MM.1S (cell line): ENCODE data around the gene ATP5F1C.

Experiments used
- DNase-seq: peaks from one replicate; pipeline ENCODE4 v3.0.0-alpha.2; 2015
- H2AFZ ChIP-seq: fragments of 300-600 bp; sonication (generic); 2 replicates; pipeline ENCODE4 v1.6.0; 2016; ENCODE audit warnings: antibody characterized with exemption, low read length
- H3F3A ChIP-seq: fragments of 300-600 bp; sonication (generic); 2 replicates; pipeline ENCODE4 v1.6.1; 2016; ENCODE audit warnings: mild to moderate bottlenecking, antibody characterized with exemption, low read length, moderate library complexity, mixed read lengths; ENCODE audit not compliant: insufficient read depth
- H3K27ac ChIP-seq: fragments of 300-600 bp; sonication (generic); 2 replicates; pipeline ENCODE4 v1.5.1; 2016; ENCODE audit warnings: mild to moderate bottlenecking, low read length
- H3K27me3 ChIP-seq: fragments of 300-600 bp; sonication (generic); replicated peaks from 2 replicates; pipeline ENCODE4 v1.6.0; 2016; ENCODE audit warnings: low read length; ENCODE audit not compliant: insufficient read depth
- H3K36me3 ChIP-seq: fragments of 300-600 bp; sonication (generic); replicated peaks from 2 replicates; pipeline ENCODE4 v1.6.1; 2016; ENCODE audit warnings: mild to moderate bottlenecking, low read length, mixed read lengths; ENCODE audit not compliant: insufficient read depth
- H3K4me1 ChIP-seq: fragments of 300-600 bp; sonication (generic); 2 replicates; pipeline ENCODE4 v1.6.1; 2016; ENCODE audit warnings: low read length, mixed read lengths
- H3K4me2 ChIP-seq: fragments of 300-600 bp; sonication (generic); 2 replicates; pipeline ENCODE4 v1.6.0; 2016; ENCODE audit warnings: low read depth, low read length
- H3K4me3 ChIP-seq: fragments of 300-600 bp; sonication (generic); 2 replicates; pipeline ENCODE4 v1.5.1; 2016; ENCODE audit warnings: low read length, mixed read lengths
- H3K79me2 ChIP-seq: fragments of 300-600 bp; sonication (generic); 2 replicates; pipeline ENCODE4 v1.6.1; 2016; ENCODE audit warnings: mixed run types, low read length, mixed read lengths
- H3K9ac ChIP-seq: fragments of 300-600 bp; sonication (generic); 2 replicates; pipeline ENCODE4 v1.6.1; 2016; ENCODE audit warnings: low read length, mixed read lengths
- H3K9me2 ChIP-seq: fragments of 300-600 bp; sonication (generic); replicated peaks from 2 replicates; pipeline ENCODE4 v1.6.1; 2016; ENCODE audit warnings: mild to moderate bottlenecking, low read length, mixed read lengths; ENCODE audit not compliant: insufficient read depth
- H3K9me3 ChIP-seq: fragments of 300-600 bp; sonication (generic); replicated peaks from 2 replicates; pipeline ENCODE4 v1.6.1; 2016; ENCODE audit warnings: mild to moderate bottlenecking, low read length, mixed read lengths; ENCODE audit not compliant: insufficient read depth
- H4K20me1 ChIP-seq: fragments of 300-600 bp; sonication (generic); 2 replicates; pipeline ENCODE4 v1.6.1; 2016; ENCODE audit warnings: mild to moderate bottlenecking, low read length, moderate library complexity, mixed read lengths; ENCODE audit not compliant: insufficient read depth
- CTCF ChIP-seq: fragments of 300-600 bp; sonication (generic); IDR thresholded peaks from 2 replicates; pipeline ENCODE4 v1.5.1; 2016; ENCODE audit warnings: antibody characterized with exemption, low read length, mixed read lengths
- EZH2 ChIP-seq: fragments of 300-600 bp; sonication (generic); optimal IDR thresholded peaks from 2 replicates; pipeline ENCODE3; 2017; ENCODE audit warnings: low read depth, mild to moderate bottlenecking, antibody characterized with exemption, low read length, mixed read lengths
- EZH2phosphoT487 ChIP-seq: fragments of 300-600 bp; sonication (generic); IDR thresholded peaks from 2 replicates; pipeline ENCODE4 v1.6.1; 2018; ENCODE audit warnings: antibody characterized with exemption, low read length

Gene ATP5F1C

DNA sequence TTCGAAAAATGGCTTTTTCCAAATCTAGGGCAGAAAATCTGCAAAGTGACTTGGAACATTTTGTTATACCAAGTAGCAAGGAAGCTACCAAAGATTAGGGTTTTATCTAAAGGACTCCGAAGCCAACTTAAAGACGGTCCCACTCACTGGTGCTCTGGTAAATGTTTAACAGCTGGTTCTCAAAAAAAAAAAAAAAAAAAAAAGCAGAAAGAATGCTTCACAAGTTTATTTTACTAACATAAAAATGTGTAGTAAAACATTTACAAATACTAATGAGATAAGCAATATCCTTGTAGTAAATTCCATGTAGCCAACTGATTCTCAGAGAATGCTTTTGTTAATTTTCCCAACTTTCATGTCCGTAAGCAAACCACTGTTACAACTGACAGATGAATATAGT, 68.7 kb downstream of the ATP5F1C start:
- H3K27me3 ChIP-seq: no peaks in the 10 kb centered on the region
- H3K79me2 ChIP-seq: peaks cover 16% of the 10 kb centered on the region; the same call in 1 of the 2 replicates
- H3K27ac ChIP-seq: no peak overlapping the region
- no peaks in the 10 kb centered on the region for H3K36me3 ChIP-seq
- H4K20me1 ChIP-seq: no peaks in the 10 kb centered on the region
- no peaks in the 10 kb centered on the region for H3K9me3 ChIP-seq
- no peak for DNase-seq
- no peak overlapping the region for H3K4me3 ChIP-seq
- H3F3A ChIP-seq: no peaks in the 10 kb centered on the region
- no peaks in the 10 kb centered on the region for H3K4me1 ChIP-seq
- no peak overlapping the region for H3K4me2 ChIP-seq
- no peaks in the 10 kb centered on the region for H3K9me2 ChIP-seq
- no peak overlapping the region for H3K9ac ChIP-seq
- H2AFZ ChIP-seq: no peak overlapping the region
- TF ChIP-seq CTCF (no peak), EZH2phosphoT487 (no peak), EZH2 (no peak)

DNA sequence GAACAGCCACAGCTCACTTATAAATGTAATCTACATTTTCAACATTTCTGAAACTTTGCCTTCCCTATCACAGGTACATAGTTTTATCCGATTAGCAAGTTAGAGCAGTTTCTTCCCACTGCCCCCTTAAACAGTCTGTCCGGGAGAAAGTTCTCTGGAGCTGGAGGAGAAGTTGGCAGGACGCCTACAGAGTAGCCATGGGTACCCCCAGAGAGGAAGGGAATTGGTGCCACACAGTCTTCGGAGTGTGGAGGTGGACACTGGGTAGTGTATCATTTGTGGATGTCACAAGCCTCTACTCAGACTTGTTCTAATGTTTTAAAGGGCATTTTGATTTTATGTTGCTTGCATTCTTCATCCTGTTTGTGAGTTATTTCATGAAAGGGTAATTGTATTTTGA, 69.3 kb downstream of the ATP5F1C start:
- TF ChIP-seq EZH2 (no peak), EZH2phosphoT487 (no peak), CTCF (no peak)
- DNase-seq: no peak

More for the DNA sequence above, 69.3 kb downstream of the ATP5F1C start:
- Histone ChIP-seq H3K36me3 (no peaks in the 10 kb centered on the region), H3K27ac (no peak overlapping the region), H3K4me1 (no peaks in the 10 kb centered on the region), H3K9me3 (no peaks in the 10 kb centered on the region), H4K20me1 (no peaks in the 10 kb centered on the region), H3F3A (no peaks in the 10 kb centered on the region), H3K27me3 (no peaks in the 10 kb centered on the region), H3K4me2 (no peak overlapping the region), H3K79me2 (peaks cover 16% of the 10 kb centered on the region; the same call in 1 of the 2 replicates), H2AFZ (no peak overlapping the region), H3K9ac (no peak overlapping the region), H3K4me3 (no peak overlapping the region), H3K9me2 (no peaks in the 10 kb centered on the region)
